DMS114 treated with DMSO at 0.1 percent for 48 hours (cell line): ENCODE data around the gene UBTD1.

Experiments used
- DNase-seq: peaks from one replicate; lab custom pipeline; 2025; ENCODE audit not compliant: unreplicated experiment; lab: John Stamatoyannopoulos, UW

Gene UBTD1

DNA sequence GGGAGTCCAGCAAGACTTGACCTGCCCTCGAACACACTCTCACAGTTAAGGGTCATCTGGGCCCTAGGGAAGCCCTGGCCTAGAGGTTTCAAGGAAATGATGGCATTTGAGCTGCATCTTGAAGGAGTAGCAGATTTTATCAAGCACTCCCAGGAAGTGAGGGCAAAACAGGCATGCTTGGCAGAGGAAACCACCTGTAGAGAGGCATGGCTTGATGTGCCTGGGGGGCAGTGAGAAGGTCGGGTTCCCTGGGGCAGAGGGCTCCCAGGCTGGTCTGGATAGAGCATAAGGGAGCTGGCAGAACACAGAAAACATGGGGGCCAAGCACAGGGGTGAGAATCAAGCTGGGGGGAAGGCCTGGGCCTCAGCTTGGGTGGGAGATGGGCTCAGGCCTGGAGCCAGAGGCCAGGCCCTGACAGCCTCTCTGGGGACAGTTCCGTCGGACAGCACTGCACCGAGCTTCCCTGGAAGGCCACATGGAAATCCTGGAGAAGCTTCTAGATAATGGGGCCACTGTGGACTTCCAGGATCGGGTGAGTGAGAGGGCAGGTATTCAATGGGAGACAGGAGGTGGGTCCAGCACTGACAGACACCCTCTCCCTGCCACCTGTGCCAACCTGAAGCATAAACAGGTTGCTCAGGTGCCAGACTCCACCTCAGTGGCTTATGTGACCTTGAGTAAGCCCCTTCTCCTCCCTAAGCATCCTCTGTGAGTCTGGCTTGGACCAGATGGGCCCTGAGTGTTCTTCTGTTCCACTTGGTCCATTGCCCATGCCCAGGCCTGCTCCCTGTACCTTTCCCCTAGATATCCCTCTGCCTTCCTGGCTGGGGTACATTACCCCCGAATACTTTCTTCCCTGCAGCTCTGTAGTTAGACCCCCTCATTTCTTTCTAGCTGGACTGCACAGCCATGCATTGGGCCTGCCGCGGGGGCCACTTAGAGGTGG is 82.0 kb downstream of the UBTD1 start:
- DNase-seq = no peak

- DNase-seq = no peak
Measured at GRCh38 chr10:97582169-97582568, 83.4 kb downstream of the UBTD1 start.

- DNase-seq = no peak
Measured at GRCh38 chr10:97583476-97583875, 84.8 kb downstream of the UBTD1 start.

DNA sequence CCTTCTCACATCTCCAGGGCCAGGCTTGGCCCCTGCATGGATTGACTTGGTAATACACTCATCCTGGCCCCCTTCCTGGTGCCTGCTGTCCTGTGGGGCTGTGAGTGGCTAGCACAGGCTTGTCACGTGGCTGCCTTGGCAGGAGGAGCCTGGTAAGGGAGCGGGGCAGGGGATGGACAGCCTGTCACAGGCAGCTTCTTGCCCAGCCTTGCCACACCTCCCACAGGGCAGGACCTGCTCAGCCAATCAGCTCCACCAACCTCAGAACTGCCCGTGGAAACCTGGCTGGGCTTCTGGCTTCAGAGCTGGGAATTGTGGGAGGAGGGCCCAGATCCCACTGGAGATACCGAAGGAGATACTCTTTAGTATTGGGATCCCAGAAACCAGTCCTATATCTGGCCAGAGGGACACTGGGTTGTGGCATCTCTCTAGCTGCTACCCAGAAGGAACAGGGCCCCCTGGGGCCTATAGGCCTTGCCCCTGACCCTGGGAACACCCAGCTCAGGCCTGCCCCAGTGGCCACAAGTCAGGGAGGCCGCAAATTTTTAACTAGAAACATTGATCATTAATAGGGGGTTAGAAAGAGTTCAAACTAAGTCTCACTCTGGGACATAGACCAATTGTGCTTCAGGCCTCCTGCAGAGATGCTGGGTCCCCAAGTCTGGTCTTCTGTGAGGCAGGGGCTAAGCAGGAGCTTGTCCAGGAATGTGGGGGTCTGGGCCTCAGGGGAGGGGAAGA is 85.5 kb downstream of the UBTD1 start, which contains the start of gene HOGA1:
Gene HOGA1 (plus strand): TSS at position 330 of the 738 bp plus-strand sequence. CDS start 315 bp downstream, at position 645.
- DNase-seq = no peak

DNA sequence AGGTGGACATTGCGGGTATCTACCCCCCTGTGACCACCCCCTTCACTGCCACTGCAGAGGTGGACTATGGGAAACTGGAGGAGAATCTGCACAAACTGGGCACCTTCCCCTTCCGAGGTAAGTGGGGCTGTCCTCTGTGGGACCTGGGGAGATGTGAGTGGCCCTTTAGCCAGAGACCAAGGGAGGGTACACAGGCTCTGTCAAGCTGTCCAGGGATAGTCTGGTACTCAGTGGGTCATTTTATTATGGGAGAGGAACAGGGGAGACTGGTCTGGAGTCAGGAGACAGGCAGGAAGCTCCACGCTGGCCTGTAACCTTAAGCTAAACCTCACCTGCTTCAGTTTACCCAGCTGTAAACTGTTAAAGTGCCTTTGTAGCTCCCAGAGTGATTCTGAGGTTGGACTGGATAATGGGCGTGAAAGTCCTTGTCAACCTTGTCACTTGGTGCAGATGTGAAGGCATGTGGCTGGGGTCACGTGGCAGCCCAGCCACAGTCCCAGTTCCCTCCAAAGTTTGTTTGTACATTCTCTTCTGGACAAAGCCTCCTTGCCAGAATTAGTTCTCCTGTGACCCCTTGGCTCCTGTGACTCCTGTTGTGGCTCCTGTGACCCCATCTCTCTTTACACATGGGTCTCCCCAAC is 86.2 kb downstream of the UBTD1 start:
- no peak for DNase-seq

GRCh38 chr10:97585439-97585811 is 86.7 kb downstream of the UBTD1 start:
- DNase-seq = no peak

GRCh38 chr10:97587183-97587582 is 88.5 kb downstream of the UBTD1 start:
- no peak for DNase-seq

GRCh38 chr10:97589479-97589878 is 90.8 kb downstream of the UBTD1 start, which contains the start of gene C10orf62:
C10orf62 (plus strand) TSS chr10:97589721; CDS start chr10:97589898, 177 bp downstream.
- no peak for DNase-seq

DNA sequence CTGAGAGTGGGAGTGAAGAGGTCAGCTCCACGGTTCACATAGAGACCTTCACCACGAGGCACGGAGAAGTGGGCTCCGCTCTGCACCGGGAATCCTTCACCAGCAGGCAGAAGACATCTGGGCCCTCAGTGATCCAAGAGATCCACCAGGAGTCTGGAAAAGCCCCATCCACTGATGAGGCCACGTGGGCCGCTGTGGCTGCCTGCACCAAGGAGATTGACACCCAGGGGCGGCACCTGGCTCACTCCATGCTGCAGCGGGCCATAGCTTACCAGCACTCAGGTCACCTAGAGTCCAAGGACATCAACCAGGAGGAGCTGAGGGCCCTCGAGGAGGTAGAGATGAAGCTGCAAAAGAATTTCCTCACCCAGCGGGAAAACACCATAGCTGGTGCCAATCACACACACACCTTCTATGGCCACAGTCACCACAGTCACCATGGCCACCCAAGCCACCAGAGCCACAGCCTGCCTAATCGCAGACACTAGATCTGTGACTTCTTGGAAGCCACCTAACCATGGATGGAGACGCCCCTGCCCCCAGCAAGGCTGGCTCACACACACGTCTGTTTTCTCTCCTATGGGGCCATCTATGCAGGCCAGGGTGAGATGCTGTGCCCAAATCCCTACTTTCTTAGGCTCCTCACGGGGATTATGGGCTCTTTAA is 91.5 kb downstream of the UBTD1 start:
- no peak for DNase-seq

DNA sequence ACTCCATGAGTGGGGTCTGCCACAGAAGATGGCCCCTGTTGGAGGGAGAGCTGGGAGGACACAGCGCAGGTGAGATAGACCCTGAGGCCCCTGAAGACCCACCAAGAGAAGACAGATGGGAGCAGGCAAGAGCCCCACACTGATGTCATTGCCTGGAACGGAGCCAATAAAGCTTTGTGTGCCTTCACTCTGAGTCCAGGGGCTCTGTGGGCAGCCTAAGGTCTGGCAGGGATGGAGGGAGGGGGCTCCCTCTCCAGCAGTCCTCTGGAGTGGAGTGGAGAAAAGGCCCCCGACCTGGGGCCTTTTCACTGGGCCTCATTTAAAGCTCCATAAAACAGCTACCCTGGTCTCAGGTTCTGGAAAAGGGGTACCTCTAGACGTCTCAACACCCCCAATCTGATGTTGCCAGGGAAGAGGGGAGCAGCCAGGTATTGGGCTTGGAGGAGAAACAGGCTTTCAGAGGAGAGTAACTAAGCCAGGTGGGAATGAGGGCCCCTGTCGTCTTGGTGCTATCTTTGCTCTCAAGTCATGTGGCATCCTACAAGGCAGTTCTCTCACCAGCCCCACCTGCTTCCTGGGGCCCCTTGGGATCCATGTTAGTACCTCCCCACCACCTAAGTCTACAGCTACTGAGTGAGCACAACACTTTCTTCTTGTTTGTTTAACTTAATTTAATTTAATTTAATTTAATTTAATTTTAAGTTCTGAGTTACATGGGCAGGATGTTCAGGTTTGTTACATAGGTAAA is 92.2 kb downstream of the UBTD1 start:
- DNase-seq = no peak

- DNase-seq = no peak
Measured at GRCh38 chr10:97593421-97593820, 94.7 kb downstream of the UBTD1 start.

DNA sequence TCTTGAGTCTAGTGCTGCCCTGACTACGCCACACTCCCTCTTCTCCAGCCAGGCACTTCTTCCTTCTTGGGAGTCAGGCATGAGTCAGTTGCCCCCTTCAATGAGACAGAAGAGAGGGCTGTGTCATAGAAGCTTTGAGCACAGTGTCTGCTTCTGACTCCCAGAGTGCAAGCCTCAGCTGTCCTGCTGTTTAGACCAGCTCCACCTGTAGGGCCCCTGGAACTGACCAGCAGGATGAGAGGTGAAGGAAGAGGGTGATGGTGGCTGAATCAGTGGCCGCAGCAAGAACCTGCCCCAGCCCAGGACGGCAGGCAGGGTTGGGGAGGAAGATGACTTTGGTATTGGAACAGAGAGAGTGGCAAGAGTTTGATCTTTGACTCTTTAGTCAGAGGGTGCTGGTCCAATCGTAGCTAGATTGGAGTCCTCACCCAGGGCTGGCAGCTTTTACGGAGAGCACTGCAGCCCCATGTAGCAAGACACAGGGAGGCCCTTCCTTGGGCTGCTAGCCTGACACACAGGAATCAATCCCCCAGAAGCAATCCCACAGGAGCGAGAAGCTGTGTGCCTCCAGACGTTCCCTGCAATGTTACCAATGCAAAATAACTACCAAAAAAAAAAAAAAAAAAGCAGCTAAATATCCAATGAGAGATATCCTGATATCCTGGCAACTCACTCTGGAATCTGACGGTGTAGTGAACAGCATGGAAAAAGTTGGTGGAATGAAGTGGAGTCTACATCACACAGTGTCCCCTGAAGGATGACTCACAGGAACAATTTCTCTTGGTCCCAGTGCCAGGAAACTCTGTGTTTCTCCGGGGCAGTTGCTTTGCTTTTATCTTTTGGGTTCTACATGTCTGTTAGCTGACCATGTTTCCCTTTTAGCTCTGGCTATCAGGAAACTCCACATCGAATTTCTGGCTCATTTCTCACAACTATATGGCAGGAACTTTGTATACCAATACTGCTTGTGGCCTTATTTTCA is 97.7 kb downstream of the UBTD1 start:
- DNase-seq = no peak

DNA sequence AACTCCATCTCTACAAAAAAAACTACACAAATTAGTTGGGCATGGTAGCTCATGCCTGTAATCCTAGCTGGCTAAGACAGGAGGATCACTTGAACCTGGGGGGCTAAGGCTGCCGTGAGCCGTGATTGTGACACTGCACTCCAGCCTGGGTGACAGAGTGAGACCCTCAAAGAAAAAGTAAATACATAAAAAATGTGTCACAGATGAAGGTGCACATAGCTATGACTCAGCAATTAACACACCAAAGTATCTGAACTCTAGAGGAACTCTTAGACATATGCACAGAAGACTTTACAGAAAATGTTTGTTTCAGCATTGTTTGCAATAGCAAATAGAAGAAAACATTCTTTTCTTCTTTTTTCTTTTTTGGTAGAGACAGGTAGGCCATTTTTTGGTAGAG is 99.1 kb downstream of the UBTD1 start:
- no peak for DNase-seq

DNA sequence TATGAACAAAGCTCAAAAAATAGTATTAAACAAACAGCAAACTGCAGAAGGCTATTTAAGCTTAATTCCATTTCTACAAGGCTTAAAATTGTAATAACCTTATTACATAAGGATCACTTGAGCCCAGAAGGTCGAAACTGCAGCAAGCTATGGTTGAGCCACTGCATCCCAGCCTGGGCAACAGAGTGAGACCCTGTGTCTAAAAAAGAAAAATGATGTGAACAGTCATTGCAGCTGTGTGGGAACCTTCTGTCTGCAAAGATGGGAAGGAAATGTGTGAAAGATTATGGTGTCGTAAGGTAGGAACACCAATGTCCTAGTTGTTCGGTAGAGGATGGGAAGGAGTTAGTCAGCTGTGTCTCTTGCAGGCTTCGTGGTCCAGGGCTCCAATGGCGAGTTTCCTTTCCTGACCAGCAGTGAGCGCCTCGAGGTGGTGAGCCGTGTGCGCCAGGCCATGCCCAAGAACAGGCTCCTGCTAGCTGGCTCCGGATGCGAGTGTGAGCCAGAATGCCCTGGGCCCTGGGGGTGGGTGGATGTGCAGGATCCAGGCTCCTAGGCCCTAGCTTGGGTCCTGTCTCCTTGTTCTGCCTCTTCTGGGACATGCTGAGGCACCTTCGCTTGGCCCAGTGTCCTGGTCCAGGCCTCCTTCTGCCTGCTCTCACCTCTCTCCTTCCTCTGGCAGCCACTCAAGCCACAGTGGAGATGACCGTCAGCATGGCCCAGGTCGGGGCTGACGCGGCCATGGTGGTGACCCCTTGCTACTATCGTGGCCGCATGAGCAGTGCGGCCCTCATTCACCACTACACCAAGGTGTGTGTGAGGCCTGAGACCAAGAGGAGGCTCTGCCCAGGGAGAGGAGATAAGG is 99.9 kb downstream of the UBTD1 start:
- no peak for DNase-seq

GRCh38 chr10:97599272-97599619 is 100.5 kb downstream of the UBTD1 start:
- no peak for DNase-seq

- DNase-seq = no peak
Measured at GRCh38 chr10:97600616-97601015, 101.9 kb downstream of the UBTD1 start.

DNA sequence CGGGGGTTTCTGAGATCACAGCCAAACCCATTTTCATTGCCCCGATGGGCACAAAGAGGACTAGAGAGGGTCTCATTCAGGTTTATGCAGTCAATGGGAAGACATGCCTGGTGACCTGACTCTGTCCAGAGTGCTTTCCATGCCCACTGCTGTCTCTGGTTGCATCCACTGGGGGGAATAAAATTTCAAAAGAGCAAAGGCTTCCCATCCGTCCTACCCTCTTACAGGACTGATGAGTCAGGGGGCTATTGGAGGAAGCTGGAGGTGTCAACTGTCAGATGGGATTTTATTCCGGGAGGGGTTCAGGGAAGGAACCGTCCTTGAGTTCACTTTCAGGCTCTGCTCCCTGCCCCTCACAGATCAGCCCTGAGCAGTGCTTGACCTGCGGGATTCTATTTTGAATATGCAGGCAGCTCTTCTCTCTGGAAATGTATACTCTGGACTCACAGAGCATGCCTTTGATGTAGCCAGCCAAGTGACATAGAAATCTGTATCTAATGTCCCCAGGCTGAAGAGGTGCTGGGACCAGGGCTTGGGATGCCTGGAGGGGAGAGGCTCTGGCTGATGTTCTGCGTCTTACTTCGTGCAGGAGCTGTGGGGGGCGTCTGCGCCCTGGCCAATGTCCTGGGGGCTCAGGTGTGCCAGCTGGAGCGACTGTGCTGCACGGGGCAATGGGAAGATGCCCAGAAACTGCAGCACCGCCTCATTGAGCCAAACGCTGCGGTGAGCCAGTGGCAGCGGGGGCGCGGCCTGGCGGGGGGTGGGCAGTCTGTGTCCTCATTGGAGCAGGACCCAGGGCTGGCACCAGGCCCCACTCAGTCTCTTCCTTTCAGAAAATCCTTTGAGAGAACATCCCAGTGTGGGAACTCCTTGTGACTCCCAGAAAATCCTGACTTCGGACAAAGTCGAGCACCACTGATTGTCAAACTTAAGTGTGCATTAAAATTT is 102.8 kb downstream of the UBTD1 start:
- DNase-seq = no peak
